GM13977 (cell line): ENCODE data around the gene CCR4.
A peak's percentile ranks its signal among the peaks of the same experiment; 100 is the strongest.
"Not testable (repeated sequence)": the region's sequence is repeated elsewhere in the genome, so short reads cannot be mapped to it uniquely, and the experiment has no call there.

ENCODE experiments used
- DNase-seq: peaks from one replicate; pipeline ENCODE4 v3.0.0; 2012; ENCODE audit warnings: low spot score
- CTCF ChIP-seq: IDR thresholded peaks from 2 replicates; pipeline ENCODE4 v1.5.1; 2012; ENCODE audit warnings: mild to moderate bottlenecking, control low read depth; ENCODE audit not compliant: insufficient read depth; ENCODE audit errors: extremely low read depth, missing control alignments
- in situ Hi-C: fragments of 300-500 bp; cut with MboI; formaldehyde crosslinking; loops from one replicate; pipeline ENCODE4 v1.12.0; 2022; ENCODE audit warnings: low sequenced_read_pairs, low pct_unique_long_range_greater_than_20kb, mixed read lengths, inconsistent platforms; ENCODE audit not compliant: unreplicated experiment

The CCR4 gene

GRCh38 chr3:32913790-32914446 lies 37.5 kb upstream of the CCR4 start:
- in situ Hi-C loops = loop anchor here (25.0 kb wide), 1 partner anchor 402 kb away; the partner anchor contains the start of gene CMTM6
- no peak for DNase-seq
- no peak for TF ChIP-seq CTCF

- TF ChIP-seq CTCF = no peak
- in situ Hi-C loops = loop anchor here (25.0 kb wide), 1 partner anchor 408 kb away; the partner anchor contains the start of gene CMTM6
- no peak for DNase-seq
Measured at GRCh38 chr3:32919920-32920319, 31.5 kb upstream of the CCR4 start.

- in situ Hi-C loops = loop anchor here (25.0 kb wide), 1 partner anchor 410 kb away; the partner anchor contains the start of gene CMTM6
- no peak for TF ChIP-seq CTCF
- no peak for DNase-seq
Measured at GRCh38 chr3:32922078-32922477, 29.4 kb upstream of the CCR4 start.

- in situ Hi-C loops = loop anchor here (10.0 to 25.0 kb wide), 2 partner anchors 195 to 432 kb away; no protein-coding TSS in a partner anchor
- DNase-seq = no peak
- TF ChIP-seq CTCF = no peak
Measured at GRCh38 chr3:32930161-32930560, 21.3 kb upstream of the CCR4 start.

DNA sequence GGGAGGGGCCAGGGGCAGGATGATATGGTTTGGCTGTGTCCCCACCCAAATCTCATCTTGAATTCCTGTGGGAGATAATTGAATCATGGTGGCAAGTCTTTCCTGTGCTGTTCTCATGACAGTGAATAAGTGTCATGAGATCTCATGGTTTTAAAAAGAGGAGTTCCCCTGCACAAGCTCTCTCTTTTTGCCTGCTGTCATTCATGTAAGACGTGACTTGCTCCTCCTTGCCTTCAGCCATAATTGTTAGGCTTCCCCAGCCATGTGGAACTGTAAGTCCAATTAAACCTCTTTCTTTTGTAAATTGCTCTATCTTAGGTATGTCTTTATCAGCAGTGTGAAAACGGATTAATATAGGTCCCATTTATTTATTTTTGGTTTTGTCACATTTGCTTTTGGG lies 20.2 kb upstream of the CCR4 start:
- not testable (repeated sequence) for DNase-seq
- in situ Hi-C loops = loop anchor here (10.0 to 25.0 kb wide), 2 partner anchors 196 to 431 kb away; no protein-coding TSS in a partner anchor

GRCh38 chr3:32934150-32934742 lies 17.2 kb upstream of the CCR4 start:
- TF ChIP-seq CTCF = peak; percentile 73
- no peak for DNase-seq
- in situ Hi-C loops = loop anchor here (10.0 to 25.0 kb wide), 2 partner anchors 199 to 428 kb away; no protein-coding TSS in a partner anchor

DNA sequence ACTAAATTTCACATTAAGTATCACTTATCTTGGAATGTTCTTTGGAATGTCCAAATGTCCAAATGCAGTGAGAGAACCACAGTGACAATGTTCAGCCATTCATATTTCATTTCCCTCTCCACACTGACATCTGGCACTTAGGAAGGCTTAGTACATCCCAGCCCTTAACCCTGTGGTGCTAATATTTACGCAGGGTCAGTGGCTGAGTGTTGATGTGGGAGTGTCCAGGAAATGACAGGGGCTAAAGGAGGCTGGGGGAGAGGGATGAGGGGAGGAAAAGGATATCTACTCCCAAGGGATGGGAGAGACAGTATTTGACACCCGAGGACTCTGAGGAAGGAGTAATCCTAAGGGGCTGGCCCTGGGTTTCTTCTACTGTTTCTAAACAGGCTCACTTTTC lies 14.1 kb upstream of the CCR4 start:
- no peak for TF ChIP-seq CTCF
- no peak for DNase-seq
- in situ Hi-C loops = loop anchor here (10.0 to 25.0 kb wide), 2 partner anchors 203 to 425 kb away; no protein-coding TSS in a partner anchor

GRCh38 chr3:32939531-32940284 lies 11.7 kb upstream of the CCR4 start:
- in situ Hi-C loops = loop anchor here (10.0 to 25.0 kb wide), 2 partner anchors 205 to 423 kb away; no protein-coding TSS in a partner anchor

More at GRCh38 chr3:32939531-32940284, 11.7 kb upstream of the CCR4 start:
- not testable (repeated sequence) for DNase-seq
